ENCODE measurements around the gene ZCCHC4.
"Not testable (repeated sequence)": the region's sequence is repeated elsewhere in the genome, so short reads cannot be mapped to it uniquely, and the experiment has no call there.

ZCCHC4 gene

DNA sequence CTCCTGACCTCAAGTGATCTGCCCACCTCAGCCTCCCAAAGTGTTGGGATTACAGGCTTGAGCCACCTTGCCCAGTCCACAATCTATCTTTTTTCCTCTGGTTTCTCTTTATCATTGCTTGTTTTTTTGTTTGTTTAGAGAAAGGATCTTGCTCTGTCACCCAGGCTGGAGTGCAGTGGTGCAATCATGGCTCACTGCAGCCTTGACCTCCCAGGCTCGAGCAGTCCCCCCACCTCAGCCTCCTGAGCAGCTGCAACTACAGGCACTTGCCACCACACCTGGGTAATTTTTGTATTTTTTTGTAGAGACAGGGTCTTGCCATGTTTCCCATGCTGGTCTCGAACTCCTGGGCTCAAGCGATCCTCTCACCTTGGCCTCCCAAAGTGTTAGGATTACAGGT lies 15.9 kb downstream of the ZCCHC4 start:
- DNase-seq = not testable (repeated sequence)

DNA sequence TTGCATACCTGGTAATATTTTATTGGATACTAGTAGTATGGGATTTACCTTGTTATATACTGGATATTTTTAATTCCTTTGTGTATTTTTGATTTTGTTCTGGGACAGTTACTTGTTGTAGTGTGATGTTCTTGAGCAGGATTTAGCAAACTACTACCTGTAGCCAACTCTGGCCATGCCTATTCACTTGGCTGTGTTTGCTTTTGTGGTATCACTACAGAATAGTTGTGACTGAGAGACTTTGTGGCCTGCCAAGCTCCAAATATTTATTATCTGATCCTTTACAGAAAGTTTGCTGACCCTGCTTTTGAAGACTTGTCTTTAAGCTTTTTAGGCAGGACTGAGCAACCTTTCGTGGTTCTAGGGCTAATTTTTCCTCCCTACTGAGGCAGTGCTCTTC lies 17.8 kb downstream of the ZCCHC4 start:
- no peak for DNase-seq

DNA sequence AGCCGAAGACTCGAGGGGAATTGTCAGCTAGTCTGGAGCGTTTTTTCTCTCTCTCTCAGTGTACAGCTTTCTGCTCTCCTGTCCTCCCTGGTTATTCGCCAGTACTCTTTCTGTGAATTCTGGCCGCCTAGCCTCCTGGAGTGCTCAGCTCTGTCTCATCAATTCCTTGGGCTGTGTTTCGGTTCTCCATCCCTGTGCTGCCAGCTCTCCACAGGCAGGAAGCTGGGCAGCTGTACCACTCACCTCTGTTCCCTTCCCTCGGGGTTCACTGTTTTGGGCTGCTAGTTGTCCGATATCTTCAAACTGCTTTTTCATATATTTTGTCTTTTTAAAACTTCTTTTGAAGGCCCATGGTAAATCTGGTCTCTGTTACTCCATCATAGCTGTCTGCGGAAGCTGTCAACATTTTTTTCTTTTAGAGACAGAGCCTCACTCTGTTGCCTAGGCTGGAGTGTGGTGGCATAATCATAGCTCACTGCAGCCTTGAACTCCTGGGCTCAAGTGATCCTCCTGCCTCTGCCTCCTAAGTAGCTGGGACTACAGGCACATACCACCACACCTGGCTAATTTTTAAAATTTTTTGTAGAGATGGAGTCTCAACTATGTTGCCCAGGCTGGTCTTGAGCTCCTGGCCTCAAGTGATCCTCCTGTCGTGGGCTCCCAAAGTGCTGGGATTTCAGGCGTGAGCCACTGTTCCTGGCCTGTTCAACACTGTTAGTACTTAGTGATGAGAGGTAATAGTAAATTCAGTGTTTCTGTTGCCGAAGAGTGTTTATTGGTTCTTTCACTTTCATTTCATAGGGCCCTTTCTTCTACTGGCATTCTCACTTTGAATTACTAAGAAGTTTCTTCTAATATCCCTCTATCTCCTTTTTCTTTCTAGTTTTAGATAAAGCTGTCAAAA lies 18.6 kb downstream of the ZCCHC4 start:
- DNase-seq = no peak

DNA sequence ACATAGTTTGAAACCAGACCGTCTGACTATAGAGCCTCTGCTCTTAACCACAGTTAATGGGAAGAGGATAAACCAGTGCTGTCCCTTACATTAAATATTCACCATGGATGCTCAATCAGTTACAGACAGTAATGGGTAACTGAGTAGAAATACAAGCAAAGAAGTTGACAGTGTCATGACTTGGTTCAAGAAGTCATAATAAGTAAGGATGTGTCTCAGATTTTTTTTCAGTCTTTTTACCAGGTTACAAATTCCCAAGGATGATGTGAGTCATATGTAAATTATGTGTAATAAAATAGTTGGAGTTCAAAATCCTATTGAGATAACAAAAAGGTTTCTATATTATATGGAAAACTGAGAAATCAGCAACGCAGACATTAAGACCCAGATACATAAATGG lies 31.1 kb downstream of the ZCCHC4 start:
- no peak for DNase-seq

DNA sequence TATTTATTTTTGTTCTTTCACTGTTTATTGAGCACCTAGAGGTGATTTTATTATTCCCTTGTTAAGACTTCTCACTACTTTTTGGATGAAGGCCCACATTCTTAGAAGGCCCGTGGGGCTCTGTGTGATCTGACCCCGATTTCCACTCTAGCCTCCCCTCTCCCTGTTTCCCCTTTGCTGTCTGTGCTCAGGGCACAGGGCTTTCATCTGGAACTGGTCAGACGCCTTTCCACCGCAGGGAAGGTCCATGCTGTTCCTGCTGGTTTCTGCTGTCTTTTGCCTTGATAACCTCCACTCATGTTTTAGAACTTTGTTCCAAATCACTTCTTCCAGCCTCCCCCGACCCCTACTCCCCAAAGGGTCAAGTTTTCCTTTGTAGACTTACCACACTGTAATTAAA lies 33.2 kb downstream of the ZCCHC4 start:
- DNase-seq = no peak

DNA sequence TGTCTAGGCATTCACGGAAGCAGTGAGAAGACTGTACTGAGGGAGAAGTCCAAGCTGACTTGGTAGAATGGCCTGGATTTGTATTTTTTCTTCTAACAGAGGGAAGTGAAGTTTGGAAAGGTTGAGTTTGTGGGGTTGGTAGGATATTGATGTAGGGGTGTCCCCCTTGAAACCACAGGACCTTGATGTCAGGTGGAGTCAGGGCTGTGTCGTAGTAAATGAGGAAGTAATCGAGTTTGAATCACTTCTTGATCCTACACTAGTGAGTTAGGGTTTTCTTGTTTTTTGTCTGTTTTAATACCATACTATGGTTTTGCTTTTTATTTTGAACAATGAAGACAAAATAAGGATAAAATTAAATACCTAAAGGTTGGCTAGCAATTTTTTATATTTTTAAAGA lies 34.3 kb downstream of the ZCCHC4 start:
- DNase-seq = peak in 1 of 2 donors; percentile 4

DNA sequence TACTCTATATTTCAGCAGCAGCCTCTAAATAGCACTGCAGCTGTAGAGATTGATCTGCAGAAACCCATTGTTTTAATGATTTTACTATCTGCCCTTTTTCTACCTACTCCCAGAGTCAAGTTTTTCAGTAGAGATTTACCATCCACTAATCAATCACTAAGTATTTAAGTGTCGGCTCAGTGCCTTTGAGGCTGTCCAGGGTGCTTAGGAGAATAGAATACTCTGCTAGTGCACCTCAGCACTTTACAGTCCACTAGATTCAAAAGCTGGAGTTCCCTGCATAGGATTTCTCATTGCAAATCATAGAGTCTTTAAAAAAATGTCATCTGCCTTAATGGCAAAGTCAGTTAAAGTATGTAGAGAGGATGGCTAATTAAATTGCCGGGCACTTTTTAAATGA lies 34.9 kb downstream of the ZCCHC4 start:
- no peak for DNase-seq

DNA sequence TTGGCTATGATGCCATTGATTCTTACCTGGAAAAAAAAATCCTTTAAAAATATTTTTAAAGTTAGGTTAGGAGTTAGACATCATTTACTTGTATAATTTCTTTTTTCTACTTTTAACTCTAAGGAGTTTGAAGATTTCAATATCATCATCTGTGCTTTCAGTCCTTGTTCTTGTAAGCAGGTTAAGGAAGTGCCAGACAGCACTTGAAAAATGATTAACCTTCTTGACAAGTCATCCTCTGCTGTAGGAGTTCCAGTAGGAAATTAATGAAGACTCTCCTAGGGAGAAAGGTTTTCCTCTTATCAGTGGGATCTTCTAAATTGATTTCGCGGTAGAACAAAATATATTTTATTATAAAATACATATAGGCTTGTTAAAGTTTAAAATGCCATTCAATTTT lies 35.4 kb downstream of the ZCCHC4 start:
- no peak for DNase-seq

DNA sequence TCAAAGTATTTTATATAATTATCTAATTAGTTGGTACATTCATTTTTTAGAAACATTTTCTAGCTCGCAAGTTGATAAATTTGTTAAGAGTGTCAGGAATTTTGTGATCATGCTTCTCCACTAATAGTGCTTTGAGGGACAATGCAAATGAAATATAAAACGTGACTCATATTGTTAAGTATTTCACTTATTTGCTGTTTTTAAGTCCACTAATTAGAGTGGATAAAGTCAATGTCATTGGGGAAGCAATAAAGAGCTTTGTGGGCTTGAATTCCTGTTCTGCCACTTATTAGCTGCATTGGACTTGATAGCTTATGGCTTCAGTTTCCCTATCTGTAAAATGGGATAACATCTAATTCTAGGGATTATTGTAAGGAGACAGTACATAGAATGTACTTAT lies 38.0 kb downstream of the ZCCHC4 start:
- DNase-seq = no peak

DNA sequence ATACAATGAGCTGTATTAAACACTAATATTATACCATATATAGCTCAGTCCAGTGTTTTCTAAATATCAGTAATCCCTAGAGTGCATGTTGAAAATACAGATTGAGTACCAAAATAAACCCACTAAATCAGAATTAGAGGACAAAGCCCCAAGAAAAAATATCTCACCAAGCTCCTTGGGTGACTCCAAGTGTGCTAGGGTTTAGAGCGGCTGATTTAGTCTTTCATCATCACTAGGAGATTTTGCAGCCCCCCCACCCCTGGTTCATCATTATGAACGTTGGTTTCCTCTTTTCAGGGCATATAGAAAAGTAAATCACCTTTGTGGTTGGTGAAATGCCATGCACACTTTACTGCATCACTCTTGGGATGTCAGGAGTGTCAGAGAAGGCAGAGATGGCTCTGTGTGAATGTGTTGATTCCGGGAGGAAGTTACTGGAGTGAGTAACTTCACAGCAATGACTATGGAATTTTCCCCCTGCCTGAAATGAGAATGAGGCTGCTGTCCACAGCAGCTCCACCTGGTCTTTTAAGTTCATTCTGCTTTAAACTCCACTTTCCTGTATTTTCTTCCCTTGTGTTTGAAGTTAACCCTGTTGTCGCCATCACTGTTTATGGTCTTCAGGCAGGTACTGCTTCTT lies 39.3 kb downstream of the ZCCHC4 start:
- no peak for DNase-seq

DNA sequence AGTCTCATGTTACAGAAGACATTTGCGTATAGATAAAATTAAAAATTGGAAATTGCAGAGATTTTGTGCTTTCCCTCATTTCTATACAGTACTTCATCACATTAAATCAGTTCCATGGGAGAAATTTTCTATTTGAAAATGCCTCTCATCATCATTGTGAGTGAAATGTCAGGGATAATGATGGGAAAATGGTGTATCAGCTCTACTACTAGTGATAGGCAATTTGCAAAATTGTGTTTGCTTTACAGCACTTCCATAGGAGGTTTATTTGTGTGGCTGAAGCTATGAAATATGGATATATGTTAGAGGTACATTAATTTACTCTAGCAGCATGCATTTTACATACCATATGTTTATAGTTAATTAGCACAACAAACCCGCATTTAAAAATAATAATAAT lies 43.5 kb downstream of the ZCCHC4 start:
- no peak for DNase-seq

DNA sequence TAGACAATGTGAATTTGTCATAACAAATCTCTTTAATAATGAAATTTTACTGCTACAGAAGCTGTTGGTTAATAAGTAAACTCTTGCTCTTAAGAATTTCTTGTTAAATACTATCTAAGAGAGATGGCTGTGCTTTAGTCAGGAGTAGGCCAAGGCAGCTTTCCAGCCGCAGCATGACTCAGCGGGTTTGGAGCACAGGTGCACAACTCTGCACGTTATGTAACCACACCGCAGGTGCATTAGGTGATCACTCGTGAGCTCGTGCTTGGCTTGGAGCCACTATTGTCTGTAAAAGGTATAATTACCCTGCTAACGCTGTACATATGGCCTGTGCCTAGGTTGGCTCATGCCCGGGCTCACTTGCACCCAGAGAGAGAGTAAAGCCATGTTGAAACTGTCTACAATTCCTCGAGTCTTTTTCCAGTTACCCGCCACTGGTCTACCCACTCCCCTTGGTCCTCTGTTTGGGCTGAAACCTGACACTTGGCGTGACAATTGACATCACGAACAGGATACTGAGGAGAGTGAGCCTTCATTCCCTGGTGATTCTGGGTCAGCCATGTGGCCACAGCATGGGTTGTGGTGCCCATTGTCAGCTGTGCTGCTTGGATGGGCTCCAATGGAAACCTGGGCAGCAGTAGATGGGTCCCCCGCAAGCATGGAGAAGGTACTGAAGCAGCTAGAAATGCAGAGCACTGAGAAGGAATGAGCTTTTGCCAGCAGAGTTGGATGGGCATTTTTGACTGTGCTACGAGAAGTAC lies 46.1 kb downstream of the ZCCHC4 start:
- no peak for DNase-seq

DNA sequence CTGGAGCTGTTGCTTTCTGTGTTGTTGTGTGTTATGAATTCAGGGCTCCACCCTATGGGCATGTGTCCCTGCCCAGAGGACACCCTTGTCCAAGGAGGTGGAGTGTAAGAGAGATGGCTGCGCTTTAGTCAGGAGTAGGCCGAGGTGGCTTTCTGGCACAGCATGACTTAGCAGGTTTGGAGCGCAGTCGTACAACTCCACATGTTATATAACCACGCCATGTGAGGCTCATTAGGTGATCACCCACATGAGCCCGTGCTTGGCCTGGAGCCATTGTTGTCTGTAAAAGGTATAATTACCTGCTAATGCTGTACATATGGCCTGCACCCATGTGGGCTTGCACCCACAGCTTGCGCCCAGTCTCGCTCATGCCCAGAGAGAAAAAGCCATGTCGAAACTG lies 48.7 kb downstream of the ZCCHC4 start:
- DNase-seq = no peak

DNA sequence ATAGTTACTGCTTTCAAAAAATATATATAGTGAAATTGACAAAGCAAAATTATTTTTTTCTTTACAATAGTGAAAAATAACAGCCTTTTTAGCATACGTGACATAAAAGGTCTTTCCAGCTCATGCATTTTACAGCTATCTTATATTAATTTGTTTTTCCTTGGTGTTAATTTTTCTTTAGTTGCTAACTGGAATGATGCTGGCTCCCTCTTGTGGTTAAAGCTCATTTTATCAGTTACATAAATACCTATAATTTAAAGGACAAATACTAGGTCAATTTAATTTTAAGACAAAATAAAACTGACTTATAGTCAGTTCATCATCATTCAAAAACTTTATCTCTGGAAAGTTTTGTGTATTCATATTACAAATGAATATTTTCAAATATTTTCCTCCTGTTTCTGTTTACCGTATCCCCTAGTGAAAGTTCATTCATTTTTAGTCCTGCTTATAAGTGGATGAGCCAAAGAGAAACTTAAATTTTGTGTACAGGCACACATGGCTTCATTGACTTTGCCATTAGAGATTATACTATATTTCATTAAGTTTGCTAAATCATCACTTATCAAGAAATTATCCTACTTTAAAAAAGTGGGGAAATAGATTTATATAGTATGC lies 54.5 kb downstream of the ZCCHC4 start:
- DNase-seq = peak; percentile 25 to 76

DNA sequence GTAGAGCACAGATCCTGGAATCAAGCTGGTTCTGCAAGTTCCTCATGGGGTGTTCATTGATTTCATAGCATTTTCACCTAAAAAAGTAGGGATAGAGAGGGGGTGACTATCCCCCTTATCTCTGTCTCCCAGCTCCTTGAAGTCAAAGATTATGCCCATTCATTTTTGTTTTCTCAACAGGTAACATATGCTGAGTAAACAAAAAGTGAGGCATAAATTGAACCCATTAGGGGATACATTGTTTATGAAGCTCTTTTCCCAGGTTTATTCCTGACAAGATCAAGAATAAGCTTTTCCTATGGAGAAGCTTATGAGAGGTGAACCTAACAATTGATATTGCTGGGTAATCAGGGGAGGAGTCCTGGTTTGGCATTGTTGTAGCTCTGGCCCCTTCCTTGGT lies 55.3 kb downstream of the ZCCHC4 start:
- DNase-seq = no peak

DNA sequence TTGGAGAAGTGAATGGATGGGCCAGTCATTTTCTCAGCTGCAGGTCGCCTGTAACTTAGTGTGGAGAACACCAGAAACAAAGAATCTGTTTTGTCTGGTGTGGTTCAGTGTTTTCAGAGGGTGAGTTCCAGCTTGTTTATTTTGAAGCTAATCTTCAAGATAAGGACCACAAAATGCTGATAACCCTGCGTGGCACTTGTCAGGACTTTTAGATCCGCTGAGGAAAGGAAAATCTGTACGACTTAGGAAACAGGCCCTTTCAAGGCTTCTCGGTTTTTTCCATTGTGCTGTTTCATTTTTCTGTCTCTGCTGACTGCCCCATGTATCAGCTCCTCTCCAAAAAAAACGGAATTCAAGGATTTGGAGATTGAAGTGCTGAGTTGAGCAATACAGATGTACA lies 55.7 kb downstream of the ZCCHC4 start:
- DNase-seq = no peak

DNA sequence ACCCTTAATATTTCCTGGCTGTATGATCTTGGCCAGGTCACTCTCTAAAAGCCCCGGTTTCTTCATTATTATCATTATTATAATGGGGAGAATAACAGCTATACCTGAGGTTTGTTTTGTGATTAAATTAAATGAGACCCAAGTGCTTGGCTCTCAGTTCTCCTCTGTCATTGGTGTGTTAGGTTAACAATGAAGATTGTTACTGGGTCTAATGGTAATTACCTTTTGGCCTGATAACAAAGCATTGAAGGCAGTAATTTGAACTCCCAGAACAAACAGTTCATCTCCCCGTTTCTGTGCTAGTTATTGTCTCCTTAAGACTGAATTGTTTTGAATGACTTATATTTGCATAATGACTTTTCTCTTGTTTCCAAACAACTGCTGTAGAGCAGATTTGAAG lies 57.7 kb downstream of the ZCCHC4 start:
- no peak for DNase-seq

DNA sequence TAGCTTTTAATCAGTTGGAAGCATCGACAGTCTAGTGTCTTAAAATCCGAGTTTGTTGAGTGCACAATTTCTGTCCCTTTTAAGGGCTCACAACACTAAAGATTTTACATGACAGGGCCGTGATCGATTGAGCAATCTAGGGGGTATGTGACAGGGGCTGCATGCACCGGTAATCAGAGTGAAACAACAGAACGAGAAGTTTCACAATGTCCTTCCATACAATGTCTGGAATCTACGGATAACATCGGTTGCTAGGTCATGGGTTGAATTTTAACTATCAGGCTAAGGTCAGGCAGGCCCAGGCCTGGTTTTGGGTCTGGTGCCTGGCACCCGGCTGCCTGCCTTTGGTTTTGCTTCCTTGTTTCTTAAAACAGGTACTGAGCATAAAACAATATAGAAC lies 60.0 kb downstream of the ZCCHC4 start:
- DNase-seq = not testable (repeated sequence)

DNA sequence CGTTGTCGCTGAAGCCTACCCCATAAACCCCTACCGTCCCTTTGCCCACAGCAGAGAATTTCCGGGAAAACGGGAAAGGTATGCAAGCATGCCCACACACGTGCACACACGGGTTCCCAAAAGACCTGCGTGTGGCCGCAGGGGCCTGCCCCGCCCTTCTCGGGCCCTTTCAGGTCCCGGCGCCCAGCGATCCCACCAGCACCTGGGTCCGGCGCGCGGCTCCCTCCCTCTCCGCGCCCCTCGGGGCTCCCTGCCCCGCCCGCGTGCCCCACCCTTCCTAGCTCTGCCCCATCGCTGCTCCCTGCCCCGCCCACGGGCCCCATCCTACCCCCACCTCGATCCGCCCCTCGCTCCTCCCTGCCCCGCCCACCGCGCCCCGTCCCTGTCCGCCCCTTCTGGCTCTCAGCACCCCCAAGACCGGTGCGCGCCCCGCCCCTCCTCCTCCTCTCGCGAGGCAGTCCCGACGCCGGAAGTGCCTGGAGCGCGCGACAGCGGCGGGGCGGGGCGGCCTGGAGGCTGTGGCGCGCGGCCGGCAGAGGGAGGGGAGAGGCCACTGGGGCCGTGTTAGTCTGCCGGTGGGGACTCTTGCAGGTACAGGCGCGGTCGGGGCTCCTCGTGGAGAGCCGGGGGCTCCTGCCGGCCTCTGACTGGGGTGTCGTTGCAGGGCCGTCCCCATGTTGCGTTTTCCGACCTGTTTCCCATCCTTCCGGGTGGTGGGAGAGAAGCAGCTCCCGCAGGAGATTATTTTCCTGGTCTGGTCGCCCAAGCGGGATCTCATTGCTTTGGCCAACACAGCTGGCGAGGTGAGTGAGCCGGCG lies 64.4 kb downstream of the ZCCHC4 start, which contains the start of gene ANAPC4:
ANAPC4 (plus strand) TSS at position 510 of the 818 bp plus-strand sequence; CDS start at position 675, 165 bp downstream.
- peak; percentile 92 to 94 for DNase-seq

DNA sequence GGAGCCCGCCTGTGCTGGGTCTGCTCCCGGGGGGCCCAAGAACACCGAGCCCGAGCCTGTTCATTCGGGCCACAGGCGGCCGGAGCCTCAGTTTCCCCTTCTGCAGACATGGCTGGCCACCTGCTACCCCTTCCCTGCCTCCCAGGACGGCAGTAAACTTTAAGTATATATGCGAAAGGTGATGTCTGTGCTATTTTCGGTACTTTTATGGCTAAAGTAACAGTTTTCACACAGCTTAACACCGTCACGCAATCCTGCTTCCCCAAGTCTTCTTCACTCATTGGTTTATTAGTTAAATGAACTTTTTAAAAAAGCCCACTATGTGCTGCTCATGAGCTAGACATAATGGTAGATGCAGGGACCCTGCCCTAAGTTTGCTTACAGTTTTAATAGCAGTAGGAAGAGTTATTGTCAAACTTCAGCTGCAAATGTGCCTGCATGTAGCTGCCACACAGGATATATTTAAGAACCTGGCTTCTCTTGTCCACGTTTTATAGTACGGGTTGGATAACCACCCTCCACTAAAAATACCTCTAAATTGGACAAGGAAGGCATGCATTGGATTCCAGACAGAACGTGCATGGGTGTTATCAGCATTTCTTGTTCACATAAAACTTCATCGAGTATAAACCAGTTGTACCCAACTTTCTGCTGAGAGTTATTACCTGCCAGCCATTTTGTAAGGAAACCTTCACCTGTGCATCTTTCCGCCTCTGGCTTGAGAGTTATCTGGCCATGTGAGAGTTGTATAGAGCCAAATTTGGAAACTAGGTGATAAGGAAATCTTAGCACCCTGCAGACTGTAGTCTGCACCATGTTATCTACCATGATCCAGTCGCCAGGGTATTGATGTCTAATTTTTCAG lies 65.2 kb downstream of the ZCCHC4 start:
- peak; percentile 2 to 3 for DNase-seq

DNA sequence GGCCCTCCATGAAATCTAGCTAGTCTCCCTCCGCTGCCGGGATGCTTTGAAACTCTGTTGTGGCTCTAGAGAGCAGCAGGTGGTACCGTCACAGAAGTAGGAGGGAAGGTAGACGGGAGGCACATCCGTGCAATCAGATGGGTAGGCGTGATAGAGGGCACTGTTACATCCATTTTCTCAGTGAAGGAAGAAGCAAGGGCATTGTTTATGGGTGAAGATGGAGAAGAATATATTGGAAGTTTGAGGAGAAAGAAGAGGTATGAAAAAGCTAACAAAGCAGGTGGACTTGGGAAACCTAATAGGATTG lies 65.8 kb downstream of the ZCCHC4 start:
- no peak for DNase-seq
